ENCODE data around the gene TNFRSF1A.

The TNFRSF1A gene

GRCh38 chr12:6341417-6342139, at the start of gene TNFRSF1A:
TNFRSF1A (minus strand) TSS chr12:6342076; CDS start chr12:6341814, 262 bp downstream.
- DNase-seq (ENCODE audit: low spot score) = peak; percentile 61

- no peak for DNase-seq (ENCODE audit: low spot score)
Measured at GRCh38 chr12:6391013-6391412, 49.1 kb upstream of the TNFRSF1A start.

- no peak for DNase-seq (ENCODE audit: low spot score)
Measured at GRCh38 chr12:6390084-6390799, 48.4 kb upstream of the TNFRSF1A start.

GRCh38 chr12:6387541-6387940, 45.7 kb upstream of the TNFRSF1A start:
- DNase-seq (ENCODE audit: low spot score) = no peak

- DNase-seq (ENCODE audit: low spot score) = no peak
Measured at GRCh38 chr12:6386491-6386890, 44.6 kb upstream of the TNFRSF1A start.

- DNase-seq (ENCODE audit: low spot score) = no peak
Measured at GRCh38 chr12:6386038-6386437, 44.2 kb upstream of the TNFRSF1A start.

GRCh38 chr12:6384499-6385436, 42.9 kb upstream of the TNFRSF1A start:
- no peak for DNase-seq (ENCODE audit: low spot score)

- no peak for DNase-seq (ENCODE audit: low spot score)
Measured at GRCh38 chr12:6383572-6384498, 42.0 kb upstream of the TNFRSF1A start, which contains the start of gene LTBR. LTBR (plus strand) TSS chr12:6384162; CDS start chr12:6384359, 197 bp downstream.

GRCh38 chr12:6382982-6383381, 41.1 kb upstream of the TNFRSF1A start:
- DNase-seq (ENCODE audit: low spot score) = no peak

GRCh38 chr12:6382371-6382770, 40.5 kb upstream of the TNFRSF1A start:
- DNase-seq (ENCODE audit: low spot score) = no peak

GRCh38 chr12:6380141-6381121, 38.6 kb upstream of the TNFRSF1A start:
- no peak for DNase-seq (ENCODE audit: low spot score)

- no peak for DNase-seq (ENCODE audit: low spot score)
Measured at GRCh38 chr12:6378709-6379472, 37.0 kb upstream of the TNFRSF1A start.

GRCh38 chr12:6377667-6377994, 35.8 kb upstream of the TNFRSF1A start:
- DNase-seq (ENCODE audit: low spot score) = no peak

GRCh38 chr12:6376870-6377666, 35.2 kb upstream of the TNFRSF1A start:
- DNase-seq (ENCODE audit: low spot score) = peak; percentile 21

- DNase-seq (ENCODE audit: low spot score) = no peak
Measured at GRCh38 chr12:6376079-6376869, 34.4 kb upstream of the TNFRSF1A start.

- DNase-seq (ENCODE audit: low spot score) = no peak
Measured at GRCh38 chr12:6375269-6376078, 33.6 kb upstream of the TNFRSF1A start, which contains the start of gene SCNN1A. SCNN1A (minus strand) TSS chr12:6375563; CDS start chr12:6374783, 780 bp downstream.

- DNase-seq (ENCODE audit: low spot score) = no peak
Measured at GRCh38 chr12:6374786-6375160, 32.9 kb upstream of the TNFRSF1A start.

Data from CD4-positive, alpha-beta T cell treated with Interleukin-6 at 100 ng/mL for 8 hours (primary cell).